GM19043 (cell line): ENCODE data around the gene CARNS1.
"Not testable (repeated sequence)": the region's sequence is repeated elsewhere in the genome, so short reads cannot be mapped to it uniquely, and the experiment has no call there.

Source experiments
- ATAC-seq: cut with Tn5 transposase; IDR thresholded peaks from one replicate; pipeline ENCODE4 v1.9.1; 2021; ENCODE audit warnings: low read depth; ENCODE audit not compliant: unreplicated experiment

The CARNS1 gene

GRCh38 chr11:67463186-67463585 lies 47.7 kb downstream of the CARNS1 start:
- ATAC-seq, result no peak

GRCh38 chr11:67463680-67464410 lies 48.4 kb downstream of the CARNS1 start:
- ATAC-seq, result no peak

GRCh38 chr11:67464411-67465188 lies 49.1 kb downstream of the CARNS1 start:
- ATAC-seq, result no peak

GRCh38 chr11:67465189-67465510 lies 49.7 kb downstream of the CARNS1 start:
- ATAC-seq, result no peak

- not testable (repeated sequence) for ATAC-seq
These were observed 50.1 kb downstream of the CARNS1 start for GRCh38 chr11:67465530-67465929.

GRCh38 chr11:67466367-67466766 lies 50.9 kb downstream of the CARNS1 start:
- no peak for ATAC-seq

GRCh38 chr11:67466962-67467771 lies 51.7 kb downstream of the CARNS1 start:
- ATAC-seq, result no peak

GRCh38 chr11:67468056-67468455 lies 52.6 kb downstream of the CARNS1 start:
- no peak for ATAC-seq

GRCh38 chr11:67468456-67468758 lies 52.9 kb downstream of the CARNS1 start:
- ATAC-seq, result no peak

GRCh38 chr11:67468759-67469507 lies 53.5 kb downstream of the CARNS1 start, which contains the start of gene TMEM134:
TSS of gene TMEM134 (minus strand) at chr11:67469251. CDS start at chr11:67469192, 59 bp downstream.
- peak; percentile 68 for ATAC-seq

GRCh38 chr11:67469508-67469811 lies 54.0 kb downstream of the CARNS1 start:
- no peak for ATAC-seq

- ATAC-seq, result no peak
These were observed 55.0 kb downstream of the CARNS1 start for GRCh38 chr11:67470337-67471002.

GRCh38 chr11:67472882-67473281 lies 57.4 kb downstream of the CARNS1 start:
- ATAC-seq, result no peak
